ENCODE results near the gene CACNA1F.

CACNA1F gene

GRCh38 chrX:49188468-49189076, 44.6 kb downstream of the CACNA1F start:
- Histone ChIP-seq H3K9ac (ENCODE audit: low read length) (no peak overlapping the region), H3K36me3 (ENCODE audit: insufficient read depth, low read length) (peaks cover 5% of the 10 kb centered on the region; the same call in 1 of the 2 replicates), H3K9me3 (ENCODE audit: low read length) (no peaks in the 10 kb centered on the region), H3F3A (ENCODE audit: insufficient read depth, low read length) (no peaks in the 10 kb centered on the region), H4K20me1 (ENCODE audit: insufficient read depth, low read length) (no peaks in the 10 kb centered on the region), H3K4me3 (ENCODE audit: low read depth, low read length, poor library complexity, severe bottlenecking) (no peak overlapping the region), H3K4me2 (ENCODE audit: low read length) (no peak overlapping the region), H3K79me2 (ENCODE audit: insufficient read depth, low read length) (no peaks in the 10 kb centered on the region), H3K4me1 (ENCODE audit: insufficient read depth, low read length, severe bottlenecking) (peaks cover 29% of the 10 kb centered on the region), H3K9me2 (ENCODE audit: low read depth, low read length) (no peaks in the 10 kb centered on the region), H3K27ac (ENCODE audit: low read depth, low read length, poor library complexity, severe bottlenecking) (no peak overlapping the region), H3K27me3 (ENCODE audit: insufficient read depth, low read length) (no peaks in the 10 kb centered on the region), H2AFZ (ENCODE audit: low read length) (no peak overlapping the region)
- TF ChIP-seq CTCF (IDR thresholded peaks at IDR 0.05; ENCODE audit: low read length) = no peak
- TF ChIP-seq EZH2 (IDR thresholded peaks at IDR 0.05; ENCODE audit: borderline replicate concordance, low read length) = no peak

- Histone ChIP-seq H3K9me3 (ENCODE audit: low read length) (no peaks in the 10 kb centered on the region), H3K4me2 (ENCODE audit: low read length) (no peak overlapping the region), H3K36me3 (ENCODE audit: insufficient read depth, low read length) (peaks cover 12% of the 10 kb centered on the region), H4K20me1 (ENCODE audit: insufficient read depth, low read length) (no peaks in the 10 kb centered on the region), H3K79me2 (ENCODE audit: insufficient read depth, low read length) (no peaks in the 10 kb centered on the region), H3K9me2 (ENCODE audit: low read depth, low read length) (no peaks in the 10 kb centered on the region), H3K27ac (ENCODE audit: low read depth, low read length, poor library complexity, severe bottlenecking) (no peak overlapping the region), H2AFZ (ENCODE audit: low read length) (no peak overlapping the region), H3K4me3 (ENCODE audit: low read depth, low read length, poor library complexity, severe bottlenecking) (no peak overlapping the region), H3F3A (ENCODE audit: insufficient read depth, low read length) (no peaks in the 10 kb centered on the region), H3K4me1 (ENCODE audit: insufficient read depth, low read length, severe bottlenecking) (peaks cover 27% of the 10 kb centered on the region), H3K9ac (ENCODE audit: low read length) (no peak overlapping the region), H3K27me3 (ENCODE audit: insufficient read depth, low read length) (no peaks in the 10 kb centered on the region)
- no peak for TF ChIP-seq EZH2 (IDR thresholded peaks at IDR 0.05; ENCODE audit: borderline replicate concordance, low read length)
- no peak for TF ChIP-seq CTCF (IDR thresholded peaks at IDR 0.05; ENCODE audit: low read length)
These were observed 45.6 kb downstream of the CACNA1F start for GRCh38 chrX:49187526-49187925.

- no peak overlapping the region for H2AFZ ChIP-seq (ENCODE audit: low read length)
- no peaks in the 10 kb centered on the region for H3F3A ChIP-seq (ENCODE audit: insufficient read depth, low read length)
- H3K4me3 ChIP-seq (ENCODE audit: low read depth, low read length, poor library complexity, severe bottlenecking) = no peak overlapping the region
- no peaks in the 10 kb centered on the region for H3K27me3 ChIP-seq (ENCODE audit: insufficient read depth, low read length)
- no peaks in the 10 kb centered on the region for H3K9me3 ChIP-seq (ENCODE audit: low read length)
- H3K79me2 ChIP-seq (ENCODE audit: insufficient read depth, low read length) = no peaks in the 10 kb centered on the region
- TF ChIP-seq CTCF (IDR thresholded peaks at IDR 0.05; ENCODE audit: low read length) (no peak), EZH2 (IDR thresholded peaks at IDR 0.05; ENCODE audit: borderline replicate concordance, low read length) (no peak)
- H4K20me1 ChIP-seq (ENCODE audit: insufficient read depth, low read length) = no peaks in the 10 kb centered on the region
- peaks cover 22% of the 10 kb centered on the region for H3K4me1 ChIP-seq (ENCODE audit: insufficient read depth, low read length, severe bottlenecking)
- no peaks in the 10 kb centered on the region for H3K9me2 ChIP-seq (ENCODE audit: low read depth, low read length)
- peak overlapping the region; percentile 45 for H3K27ac ChIP-seq (ENCODE audit: low read depth, low read length, poor library complexity, severe bottlenecking)
- H3K36me3 ChIP-seq (ENCODE audit: insufficient read depth, low read length) = peaks cover 16% of the 10 kb centered on the region
- peak overlapping the region; percentile 94; the same call in 1 of the 2 replicates for H3K4me2 ChIP-seq (ENCODE audit: low read length)
- H3K9ac ChIP-seq (ENCODE audit: low read length) = peak overlapping the region; percentile 85; the same call in 1 of the 2 replicates
These were observed 46.1 kb downstream of the CACNA1F start for GRCh38 chrX:49187028-49187394.

All from OCI-LY1 (cell line).